Uterus (tissue), 2 donors: Measurements from ENCODE around the gene COX5A.

Source experiments
- POLR2A ChIP-seq, 2 donors: fragments of 450-650 bp; IDR thresholded peaks; one replicate each; pipeline ENCODE4 v1.6.1; 2016; ENCODE audit warnings: antibody characterized with exemption in 2 of 2, mild to moderate bottlenecking in 1 of 2, moderate library complexity in 1 of 2
- TF ChIP-seq, protein P1 (sequence below), 4 experiments: fragments of 200-600 bp in 2 of 4; fragments of 450-650 bp in 2 of 4; sonication (generic) in 2 of 4; IDR thresholded peaks; one replicate each; pipeline ENCODE4 v1.5.1; 2016 to 2019; ENCODE audit warnings: antibody characterized with exemption in 4 of 4, mild to moderate bottlenecking in 2 of 4, moderate library complexity in 1 of 4

DNA sequence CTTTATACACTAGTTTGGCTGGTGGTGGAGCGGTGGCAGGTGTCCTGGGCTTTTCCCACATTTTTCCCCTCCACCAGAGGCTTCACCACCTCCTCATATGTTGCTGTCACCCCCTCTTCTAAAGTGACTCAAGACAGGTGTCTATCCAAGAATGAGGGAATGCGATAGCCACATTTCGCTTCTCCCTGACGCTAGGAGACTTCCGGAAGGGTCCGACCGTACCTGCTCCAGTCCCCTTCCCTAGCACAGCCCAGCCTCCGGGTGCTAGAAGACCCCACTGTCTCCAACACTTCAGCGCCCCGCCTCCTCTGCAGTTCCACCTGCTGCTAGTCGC, 65.2 kb downstream of the COX5A start:
- TF ChIP-seq, protein P1, sequence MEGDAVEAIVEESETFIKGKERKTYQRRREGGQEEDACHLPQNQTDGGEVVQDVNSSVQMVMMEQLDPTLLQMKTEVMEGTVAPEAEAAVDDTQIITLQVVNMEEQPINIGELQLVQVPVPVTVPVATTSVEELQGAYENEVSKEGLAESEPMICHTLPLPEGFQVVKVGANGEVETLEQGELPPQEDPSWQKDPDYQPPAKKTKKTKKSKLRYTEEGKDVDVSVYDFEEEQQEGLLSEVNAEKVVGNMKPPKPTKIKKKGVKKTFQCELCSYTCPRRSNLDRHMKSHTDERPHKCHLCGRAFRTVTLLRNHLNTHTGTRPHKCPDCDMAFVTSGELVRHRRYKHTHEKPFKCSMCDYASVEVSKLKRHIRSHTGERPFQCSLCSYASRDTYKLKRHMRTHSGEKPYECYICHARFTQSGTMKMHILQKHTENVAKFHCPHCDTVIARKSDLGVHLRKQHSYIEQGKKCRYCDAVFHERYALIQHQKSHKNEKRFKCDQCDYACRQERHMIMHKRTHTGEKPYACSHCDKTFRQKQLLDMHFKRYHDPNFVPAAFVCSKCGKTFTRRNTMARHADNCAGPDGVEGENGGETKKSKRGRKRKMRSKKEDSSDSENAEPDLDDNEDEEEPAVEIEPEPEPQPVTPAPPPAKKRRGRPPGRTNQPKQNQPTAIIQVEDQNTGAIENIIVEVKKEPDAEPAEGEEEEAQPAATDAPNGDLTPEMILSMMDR (IDR thresholded peaks at IDR 0.05), result no peak
- TF ChIP-seq POLR2A (IDR thresholded peaks at IDR 0.05), result no peak
